ENCODE results near the gene TEK. TPM values are rescaled to one million over a fixed set of nuclear protein-coding genes. Genes with fewer than 3 reads are reported as not detected.
A peak's percentile ranks its signal among the peaks of the same experiment; 100 is the strongest.

TEK gene
- total and polyA plus RNA-seq, 2 experiments from 2014 or later: 0.60 to 1.4 TPM

DNA sequence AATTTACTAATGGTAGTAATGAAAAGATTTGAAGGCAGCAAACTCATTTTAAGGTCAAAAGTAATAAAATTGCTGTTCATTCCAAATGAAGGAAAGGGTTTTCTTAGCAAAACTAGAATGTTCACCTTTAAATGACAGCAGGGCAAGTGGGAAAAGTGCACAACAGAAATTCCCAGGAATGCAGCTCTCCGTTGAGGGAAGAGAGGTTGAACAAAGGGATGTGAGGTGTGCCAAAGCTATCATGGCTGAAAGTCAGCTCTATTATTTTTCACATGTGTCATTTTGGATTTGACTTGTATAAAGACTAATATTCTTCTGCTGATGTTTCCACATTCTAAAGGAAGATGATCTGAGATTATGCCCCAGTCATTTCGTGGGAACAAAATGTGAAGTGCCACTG lies 51.6 kb downstream of the TEK start:
- Histone ChIP-seq H3K9me3 (ENCODE audit: low read depth) (no peaks in the 10 kb centered on the region), H3K36me3 (no peaks in the 10 kb centered on the region), H3K4me1 (ENCODE audit: low read depth) (no peaks in the 10 kb centered on the region), H3K27ac (no peak overlapping the region), H3K4me3 (no peak overlapping the region), H3K27me3 (no peaks in the 10 kb centered on the region)
- DNase-seq (ENCODE audit: low read depth in 1 of 2, low spot score in 1 of 2): no peak
- TF ChIP-seq, protein P1, sequence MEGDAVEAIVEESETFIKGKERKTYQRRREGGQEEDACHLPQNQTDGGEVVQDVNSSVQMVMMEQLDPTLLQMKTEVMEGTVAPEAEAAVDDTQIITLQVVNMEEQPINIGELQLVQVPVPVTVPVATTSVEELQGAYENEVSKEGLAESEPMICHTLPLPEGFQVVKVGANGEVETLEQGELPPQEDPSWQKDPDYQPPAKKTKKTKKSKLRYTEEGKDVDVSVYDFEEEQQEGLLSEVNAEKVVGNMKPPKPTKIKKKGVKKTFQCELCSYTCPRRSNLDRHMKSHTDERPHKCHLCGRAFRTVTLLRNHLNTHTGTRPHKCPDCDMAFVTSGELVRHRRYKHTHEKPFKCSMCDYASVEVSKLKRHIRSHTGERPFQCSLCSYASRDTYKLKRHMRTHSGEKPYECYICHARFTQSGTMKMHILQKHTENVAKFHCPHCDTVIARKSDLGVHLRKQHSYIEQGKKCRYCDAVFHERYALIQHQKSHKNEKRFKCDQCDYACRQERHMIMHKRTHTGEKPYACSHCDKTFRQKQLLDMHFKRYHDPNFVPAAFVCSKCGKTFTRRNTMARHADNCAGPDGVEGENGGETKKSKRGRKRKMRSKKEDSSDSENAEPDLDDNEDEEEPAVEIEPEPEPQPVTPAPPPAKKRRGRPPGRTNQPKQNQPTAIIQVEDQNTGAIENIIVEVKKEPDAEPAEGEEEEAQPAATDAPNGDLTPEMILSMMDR (IDR thresholded peaks at IDR 0.05; ENCODE audit: low read depth, low read length): no peak

- Histone ChIP-seq H3K4me3 (no peak overlapping the region), H3K36me3 (no peaks in the 10 kb centered on the region), H3K27ac (no peak overlapping the region), H3K27me3 (no peaks in the 10 kb centered on the region), H3K4me1 (ENCODE audit: low read depth) (no peaks in the 10 kb centered on the region), H3K9me3 (ENCODE audit: low read depth) (no peaks in the 10 kb centered on the region)
- TF ChIP-seq, protein P1 (IDR thresholded peaks at IDR 0.05; ENCODE audit: low read depth, low read length): no peak
- peak in 1 of 2 donors; percentile 46 for DNase-seq (ENCODE audit: low read depth in 1 of 2, low spot score in 1 of 2)
Measured at GRCh38 chr9:27162045-27162444, 53.0 kb downstream of the TEK start.

- TF ChIP-seq, protein P1 (IDR thresholded peaks at IDR 0.05; ENCODE audit: low read depth, low read length): no peak
- H3K4me3 ChIP-seq: no peak overlapping the region
- H3K4me1 ChIP-seq (ENCODE audit: low read depth): no peaks in the 10 kb centered on the region
- H3K27me3 ChIP-seq: no peaks in the 10 kb centered on the region
- no peak for DNase-seq (ENCODE audit: low read depth in 1 of 2, low spot score in 1 of 2)
- H3K9me3 ChIP-seq (ENCODE audit: low read depth): no peaks in the 10 kb centered on the region
- H3K36me3 ChIP-seq: no peaks in the 10 kb centered on the region
- H3K27ac ChIP-seq: no peak overlapping the region
Measured at GRCh38 chr9:27165068-27165467, 56.0 kb downstream of the TEK start.

DNA sequence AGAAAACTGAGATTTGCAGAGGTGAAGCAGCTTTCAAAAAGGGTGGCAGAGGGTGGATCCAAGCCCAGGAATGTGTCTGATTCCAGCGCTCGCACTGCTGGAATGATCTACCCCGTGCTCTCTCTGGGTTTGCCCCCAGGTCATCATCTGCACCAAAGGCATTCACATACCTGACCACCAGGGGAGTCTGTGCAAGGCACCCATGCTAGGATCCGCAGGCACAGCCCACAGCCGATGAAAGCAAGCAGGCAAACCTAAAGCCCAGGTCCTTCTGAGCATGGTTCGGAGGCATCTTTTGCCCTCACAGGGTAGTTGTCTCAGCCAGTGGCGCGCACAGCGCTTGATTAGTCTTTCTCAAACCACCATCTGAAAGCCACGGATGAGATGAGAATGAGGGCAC lies 56.6 kb downstream of the TEK start:
- no peak overlapping the region for H3K4me3 ChIP-seq
- TF ChIP-seq, protein P1 (IDR thresholded peaks at IDR 0.05; ENCODE audit: low read depth, low read length): no peak
- H3K27me3 ChIP-seq: no peaks in the 10 kb centered on the region
- H3K9me3 ChIP-seq (ENCODE audit: low read depth): no peaks in the 10 kb centered on the region
- no peaks in the 10 kb centered on the region for H3K4me1 ChIP-seq (ENCODE audit: low read depth)
- H3K27ac ChIP-seq: no peak overlapping the region
- DNase-seq (ENCODE audit: low read depth in 1 of 2, low spot score in 1 of 2): no peak
- H3K36me3 ChIP-seq: no peaks in the 10 kb centered on the region

DNA sequence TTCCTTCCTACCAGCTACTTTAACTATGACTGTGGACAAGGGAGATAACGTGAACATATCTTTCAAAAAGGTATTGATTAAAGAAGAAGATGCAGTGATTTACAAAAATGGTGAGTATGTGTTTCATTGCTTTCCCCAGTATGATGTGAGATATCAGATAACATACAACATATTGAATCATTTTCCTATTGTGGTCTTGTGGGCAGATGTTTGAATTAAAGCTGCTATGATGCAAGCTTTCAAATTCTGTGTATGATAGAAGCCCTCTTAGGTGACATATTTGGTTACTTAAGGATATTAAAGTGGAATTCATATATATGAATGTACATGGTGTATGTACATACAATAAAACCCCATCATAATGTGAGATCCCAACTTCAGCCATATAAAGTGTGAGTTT lies 59.5 kb downstream of the TEK start:
- H3K27ac ChIP-seq: no peak overlapping the region
- DNase-seq (ENCODE audit: low read depth in 1 of 2, low spot score in 1 of 2): peak in 1 of 2 donors; percentile 17
- H3K4me3 ChIP-seq: no peak overlapping the region
- no peaks in the 10 kb centered on the region for H3K27me3 ChIP-seq
- H3K36me3 ChIP-seq: no peaks in the 10 kb centered on the region
- H3K9me3 ChIP-seq (ENCODE audit: low read depth): no peaks in the 10 kb centered on the region
- TF ChIP-seq, protein P1 (IDR thresholded peaks at IDR 0.05; ENCODE audit: low read depth, low read length): no peak
- no peaks in the 10 kb centered on the region for H3K4me1 ChIP-seq (ENCODE audit: low read depth)

DNA sequence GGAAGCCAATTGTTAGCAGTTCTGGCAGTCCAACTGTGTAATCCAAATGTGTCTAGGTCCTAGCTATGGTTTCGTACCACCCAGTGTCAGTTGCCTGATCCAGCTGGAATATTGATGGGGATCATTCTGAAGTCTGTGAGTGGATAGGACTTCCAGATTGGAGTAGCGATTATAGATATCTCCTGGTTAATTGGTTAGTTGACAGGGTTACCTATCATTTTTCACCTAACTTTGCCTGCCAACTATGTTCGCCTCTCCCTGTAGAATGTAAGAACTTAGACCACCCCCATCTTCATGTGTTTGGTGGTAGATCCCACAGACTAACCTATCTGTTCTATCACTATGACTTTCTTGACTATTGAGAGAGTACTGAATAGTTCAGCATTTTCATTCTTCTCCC lies 59.9 kb downstream of the TEK start:
- Histone ChIP-seq H3K9me3 (ENCODE audit: low read depth) (no peaks in the 10 kb centered on the region), H3K36me3 (no peaks in the 10 kb centered on the region), H3K27ac (no peak overlapping the region), H3K4me3 (no peak overlapping the region), H3K27me3 (no peaks in the 10 kb centered on the region), H3K4me1 (ENCODE audit: low read depth) (no peaks in the 10 kb centered on the region)
- TF ChIP-seq, protein P1 (IDR thresholded peaks at IDR 0.05; ENCODE audit: low read depth, low read length): no peak
- no peak for DNase-seq (ENCODE audit: low read depth in 1 of 2, low spot score in 1 of 2)
